HepG2 (cell line): Measurements from ENCODE around the gene HES3. TPM values are rescaled to one million over a fixed set of nuclear protein-coding genes. Genes with fewer than 3 reads are reported as not detected.

Experiments used
- AHR ChIP-seq: IDR thresholded peaks from 2 replicates; pipeline ENCODE4 v1.6.1; 2018; ENCODE audit warnings: missing genetic modification reagents, missing compliant biosample characterization
- FOXC1 ChIP-seq: sonication (generic); formaldehyde crosslinking; IDR thresholded peaks from 2 replicates; pipeline ENCODE4 v1.8.0; 2022; ENCODE audit warnings: mild to moderate bottlenecking, missing genetic modification reagents, borderline replicate concordance
- GATAD1 ChIP-seq: IDR thresholded peaks from 2 replicates; pipeline ENCODE4 v1.6.1; 2016; ENCODE audit warnings: missing genetic modification reagents, missing compliant biosample characterization
- HOXD1 ChIP-seq: sonication (generic); formaldehyde crosslinking; IDR thresholded peaks from 2 replicates; pipeline ENCODE4 v1.5.0; 2020; ENCODE audit warnings: missing genetic modification reagents
- MBD4 ChIP-seq: IDR thresholded peaks from 2 replicates; pipeline ENCODE4 v1.6.1; 2012; ENCODE audit warnings: low read length, inconsistent platforms, borderline replicate concordance
- MTF2 ChIP-seq: sonication (generic); formaldehyde crosslinking; IDR thresholded peaks from 2 replicates; pipeline ENCODE4 v1.5.0; 2020; ENCODE audit warnings: missing genetic modification reagents, borderline replicate concordance
- SALL1 ChIP-seq: sonication (generic); formaldehyde crosslinking; IDR thresholded peaks from 2 replicates; pipeline ENCODE4 v1.8.0; 2022; ENCODE audit warnings: mild to moderate bottlenecking, missing genetic modification reagents
- SP140L ChIP-seq: sonication (generic); formaldehyde crosslinking; IDR thresholded peaks from 2 replicates; pipeline ENCODE4 v1.4.0; 2020; ENCODE audit warnings: missing genetic modification reagents, borderline replicate concordance
- SRY ChIP-seq: sonication (generic); formaldehyde crosslinking; IDR thresholded peaks from 2 replicates; pipeline ENCODE4 v1.8.0; 2022; ENCODE audit warnings: mild to moderate bottlenecking, missing genetic modification reagents
- YY1 ChIP-seq: IDR thresholded peaks from 2 replicates; pipeline ENCODE4 v1.6.1; 2011; ENCODE audit warnings: low read length, low read depth, moderate library complexity, mild to moderate bottlenecking; ENCODE audit not compliant: insufficient read depth, insufficient replicate concordance
- ZNF225 ChIP-seq: sonication (generic); formaldehyde crosslinking; IDR thresholded peaks from 2 replicates; pipeline ENCODE4 v1.4.0; 2020; ENCODE audit warnings: mild to moderate bottlenecking, missing genetic modification reagents
- ZNF30 ChIP-seq: sonication (generic); formaldehyde crosslinking; IDR thresholded peaks from 2 replicates; pipeline ENCODE4 v1.5.0; 2020; ENCODE audit warnings: mild to moderate bottlenecking, missing genetic modification reagents
- ZNF331 ChIP-seq: sonication (generic); formaldehyde crosslinking; IDR thresholded peaks from 2 replicates; pipeline ENCODE4 v1.4.0; 2020; ENCODE audit warnings: missing genetic modification reagents
- ZNF335 ChIP-seq: sonication (generic); formaldehyde crosslinking; IDR thresholded peaks from 2 replicates; pipeline ENCODE4 v1.4.0; 2020; ENCODE audit warnings: missing genetic modification reagents
- ZNF33B ChIP-seq: sonication (generic); formaldehyde crosslinking; IDR thresholded peaks from 2 replicates; pipeline ENCODE4 v1.5.1; 2020; ENCODE audit warnings: mild to moderate bottlenecking, missing genetic modification reagents
- ZNF441 ChIP-seq: sonication (generic); formaldehyde crosslinking; IDR thresholded peaks from 2 replicates; pipeline ENCODE4 v1.7.0; 2021; ENCODE audit warnings: missing genetic modification reagents, borderline replicate concordance
- ZNF543 ChIP-seq: sonication (generic); formaldehyde crosslinking; IDR thresholded peaks from 2 replicates; pipeline ENCODE4 v1.4.0; 2020; ENCODE audit warnings: mild to moderate bottlenecking, missing genetic modification reagents
- ZNF547 ChIP-seq: sonication (generic); formaldehyde crosslinking; IDR thresholded peaks from 2 replicates; pipeline ENCODE4 v1.5.1; 2020; ENCODE audit warnings: mild to moderate bottlenecking, missing genetic modification reagents
- ZNF605 ChIP-seq: sonication (generic); formaldehyde crosslinking; IDR thresholded peaks from 2 replicates; pipeline ENCODE4 v1.8.0; 2022; ENCODE audit warnings: mild to moderate bottlenecking, missing genetic modification reagents
- ZNF619 ChIP-seq: sonication (generic); formaldehyde crosslinking; IDR thresholded peaks from 2 replicates; pipeline ENCODE4 v1.4.0; 2020; ENCODE audit warnings: mild to moderate bottlenecking, missing genetic modification reagents
- ZNF768 ChIP-seq: sonication (generic); formaldehyde crosslinking; IDR thresholded peaks from 2 replicates; pipeline ENCODE4 v1.4.0; 2020; ENCODE audit warnings: missing genetic modification reagents
- ZNF891 ChIP-seq: sonication (generic); formaldehyde crosslinking; IDR thresholded peaks from 2 replicates; pipeline ENCODE4 v1.5.0; 2020; ENCODE audit warnings: mild to moderate bottlenecking, missing genetic modification reagents
- polyA plus RNA-seq, 8 experiments: library from polyadenylated mRNA; depleted of rRNA in 3 of 8; stranded (reverse) in 7 of 8; unstranded in 1 of 8; fragments of >200 nt; fragmentation: Illumina TruSeq in 4 of 8; extraction: Trizol in 4 of 8; gene quantifications; 2 replicates each; pipeline versions ENCODE4 v1.2.1 to v1.2.3, GENCODE V29; 2011 to 2016; ENCODE audit warnings: low read depth in 4 of 8, missing spikeins in 1 of 8, mixed read lengths in 1 of 8; ENCODE audit not compliant: insufficient read depth in 1 of 8
- total RNA-seq, 5 experiments: library from RNA; depleted of rRNA; stranded (reverse); fragments of >200 nt; fragmentation: Illumina TruSeq; extraction: Trizol; gene quantifications; 2 replicates each; pipeline ENCODE4 v1.2.3, GENCODE V29; 2016; ENCODE audit warnings: low read depth in 1 of 5
- TF ChIP-seq, protein P1 (sequence below): sonication (generic); formaldehyde crosslinking; IDR thresholded peaks from 2 replicates; pipeline ENCODE4 v1.5.0; 2020; ENCODE audit warnings: mild to moderate bottlenecking, missing genetic modification reagents
- TF ChIP-seq, protein P2 (sequence below): sonication (generic); formaldehyde crosslinking; conservative IDR thresholded peaks from 2 replicates; pipeline ENCODE4 v1.4.0; 2020; ENCODE audit warnings: missing genetic modification reagents
- TF ChIP-seq, protein P3 (sequence below): sonication (generic); formaldehyde crosslinking; IDR thresholded peaks from 2 replicates; pipeline ENCODE4 v1.8.0; 2022; ENCODE audit warnings: mild to moderate bottlenecking, missing genetic modification reagents; ENCODE audit not compliant: insufficient replicate concordance
- TF ChIP-seq, protein P4 (sequence below): sonication (generic); formaldehyde crosslinking; IDR thresholded peaks from 2 replicates; pipeline ENCODE4 v1.4.0; 2020; ENCODE audit warnings: mild to moderate bottlenecking, missing genetic modification reagents

The HES3 gene
- total and polyA plus RNA-seq, 2 of the 13 experiments (the other 11 are each of a cell fraction or from before 2014, with no cell fraction given): not detected

DNA sequence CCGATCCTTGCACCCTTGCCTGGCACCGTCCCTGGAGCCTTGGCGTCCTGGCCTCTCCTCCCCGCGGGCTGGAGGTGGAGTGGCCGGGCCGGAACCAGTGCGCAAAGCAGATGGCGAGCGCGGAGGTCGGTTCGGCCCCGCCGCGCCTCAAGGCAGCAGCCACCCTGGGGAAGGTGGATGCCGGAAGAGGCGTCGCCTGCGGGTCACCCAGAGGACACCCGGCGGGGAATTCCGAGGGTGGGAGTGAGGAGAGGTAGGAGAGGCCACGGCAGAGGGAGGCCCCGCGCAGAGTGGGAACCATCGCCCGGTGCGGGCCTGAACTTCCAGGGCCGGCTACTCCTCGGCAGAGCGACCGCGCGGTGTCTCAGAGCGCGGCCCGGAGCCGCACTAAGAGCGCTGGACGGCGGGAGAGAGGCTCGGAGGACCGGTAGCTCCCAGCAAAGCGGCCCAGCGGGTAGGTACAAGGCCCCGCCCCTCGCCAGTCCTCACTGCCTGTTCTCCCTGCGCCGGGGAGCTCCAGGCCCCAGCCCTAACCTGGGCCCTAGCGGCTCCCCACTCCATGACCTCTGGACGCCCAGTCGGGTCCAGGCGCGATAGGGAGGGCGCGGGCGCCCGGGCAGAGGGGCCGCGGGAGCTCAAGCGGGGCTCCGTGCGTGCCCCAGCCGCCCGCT lies 38.0 kb upstream of the HES3 start, which contains the start of gene RNF207 (continued):
- 0 out of 2 replicates have a peak, but pooled peaks have one; percentile 33 for TF ChIP-seq ZNF30 (CRISPR knock-in tag)
- TF ChIP-seq ZNF547 (CRISPR knock-in tag): peak; percentile 88
- TF ChIP-seq, protein P1, sequence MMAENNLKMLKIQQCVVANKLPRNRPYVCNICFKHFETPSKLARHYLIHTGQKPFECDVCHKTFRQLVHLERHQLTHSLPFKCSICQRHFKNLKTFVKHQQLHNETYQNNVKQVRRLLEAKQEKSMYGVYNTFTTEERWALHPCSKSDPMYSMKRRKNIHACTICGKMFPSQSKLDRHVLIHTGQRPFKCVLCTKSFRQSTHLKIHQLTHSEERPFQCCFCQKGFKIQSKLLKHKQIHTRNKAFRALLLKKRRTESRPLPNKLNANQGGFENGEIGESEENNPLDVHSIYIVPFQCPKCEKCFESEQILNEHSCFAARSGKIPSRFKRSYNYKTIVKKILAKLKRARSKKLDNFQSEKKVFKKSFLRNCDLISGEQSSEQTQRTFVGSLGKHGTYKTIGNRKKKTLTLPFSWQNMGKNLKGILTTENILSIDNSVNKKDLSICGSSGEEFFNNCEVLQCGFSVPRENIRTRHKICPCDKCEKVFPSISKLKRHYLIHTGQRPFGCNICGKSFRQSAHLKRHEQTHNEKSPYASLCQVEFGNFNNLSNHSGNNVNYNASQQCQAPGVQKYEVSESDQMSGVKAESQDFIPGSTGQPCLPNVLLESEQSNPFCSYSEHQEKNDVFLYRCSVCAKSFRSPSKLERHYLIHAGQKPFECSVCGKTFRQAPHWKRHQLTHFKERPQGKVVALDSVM (CRISPR knock-in tag): peak; percentile 82
- TF ChIP-seq YY1: peak; percentile 50
- 0 out of 2 replicates have a peak, but pooled peaks have one; percentile 28 for TF ChIP-seq ZNF331 (CRISPR knock-in tag)
- peak; percentile 57; the same call in 1 of the 2 replicates for TF ChIP-seq ZNF441
- peak; percentile 91 for TF ChIP-seq FOXC1 (CRISPR knock-in tag)
- 0 out of 2 replicates have a peak, but pooled peaks have one; percentile 21 for TF ChIP-seq AHR (CRISPR knock-in tag)
- peak; percentile 78 for TF ChIP-seq MTF2 (CRISPR knock-in tag)
- peak; percentile 75; the same call in 1 of the 2 replicates for TF ChIP-seq SRY (CRISPR knock-in tag)
- TF ChIP-seq ZNF891 (CRISPR knock-in tag): peak; percentile 66; the same call in 1 of the 2 replicates
- peak; percentile 27; the same call in 1 of the 2 replicates for TF ChIP-seq GATAD1 (CRISPR knock-in tag)
- TF ChIP-seq, protein P2, sequence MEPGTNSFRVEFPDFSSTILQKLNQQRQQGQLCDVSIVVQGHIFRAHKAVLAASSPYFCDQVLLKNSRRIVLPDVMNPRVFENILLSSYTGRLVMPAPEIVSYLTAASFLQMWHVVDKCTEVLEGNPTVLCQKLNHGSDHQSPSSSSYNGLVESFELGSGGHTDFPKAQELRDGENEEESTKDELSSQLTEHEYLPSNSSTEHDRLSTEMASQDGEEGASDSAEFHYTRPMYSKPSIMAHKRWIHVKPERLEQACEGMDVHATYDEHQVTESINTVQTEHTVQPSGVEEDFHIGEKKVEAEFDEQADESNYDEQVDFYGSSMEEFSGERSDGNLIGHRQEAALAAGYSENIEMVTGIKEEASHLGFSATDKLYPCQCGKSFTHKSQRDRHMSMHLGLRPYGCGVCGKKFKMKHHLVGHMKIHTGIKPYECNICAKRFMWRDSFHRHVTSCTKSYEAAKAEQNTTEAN (CRISPR knock-in tag): no peak; the same call in 1 of the 2 replicates
- TF ChIP-seq HOXD1 (CRISPR knock-in tag): peak; percentile 59; the same call in 1 of the 2 replicates
- peak; percentile 50 for TF ChIP-seq ZNF768 (CRISPR knock-in tag)
- TF ChIP-seq ZNF335: peak; percentile 75
- TF ChIP-seq ZNF225 (CRISPR knock-in tag): peak; percentile 53; the same call in 1 of the 2 replicates
- no peak for TF ChIP-seq MBD4
- 0 out of 2 replicates have a peak, but pooled peaks have one; percentile 34 for TF ChIP-seq SP140L (CRISPR knock-in tag)
- peak; percentile 78 for TF ChIP-seq SALL1 (CRISPR knock-in tag)
- TF ChIP-seq ZNF543 (CRISPR knock-in tag): peak; percentile 54; the same call in 1 of the 2 replicates
- peak; percentile 68; the same call in 1 of the 2 replicates for TF ChIP-seq ZNF33B (CRISPR knock-in tag)
- TF ChIP-seq, protein P3, sequence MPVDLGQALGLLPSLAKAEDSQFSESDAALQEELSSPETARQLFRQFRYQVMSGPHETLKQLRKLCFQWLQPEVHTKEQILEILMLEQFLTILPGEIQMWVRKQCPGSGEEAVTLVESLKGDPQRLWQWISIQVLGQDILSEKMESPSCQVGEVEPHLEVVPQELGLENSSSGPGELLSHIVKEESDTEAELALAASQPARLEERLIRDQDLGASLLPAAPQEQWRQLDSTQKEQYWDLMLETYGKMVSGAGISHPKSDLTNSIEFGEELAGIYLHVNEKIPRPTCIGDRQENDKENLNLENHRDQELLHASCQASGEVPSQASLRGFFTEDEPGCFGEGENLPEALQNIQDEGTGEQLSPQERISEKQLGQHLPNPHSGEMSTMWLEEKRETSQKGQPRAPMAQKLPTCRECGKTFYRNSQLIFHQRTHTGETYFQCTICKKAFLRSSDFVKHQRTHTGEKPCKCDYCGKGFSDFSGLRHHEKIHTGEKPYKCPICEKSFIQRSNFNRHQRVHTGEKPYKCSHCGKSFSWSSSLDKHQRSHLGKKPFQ (CRISPR knock-in tag): peak; percentile 46
- peak; percentile 85 for TF ChIP-seq ZNF619 (CRISPR knock-in tag)
- TF ChIP-seq ZNF605 (CRISPR knock-in tag): 0 out of 2 replicates have a peak, but pooled peaks have one; percentile 28
- TF ChIP-seq, protein P4, sequence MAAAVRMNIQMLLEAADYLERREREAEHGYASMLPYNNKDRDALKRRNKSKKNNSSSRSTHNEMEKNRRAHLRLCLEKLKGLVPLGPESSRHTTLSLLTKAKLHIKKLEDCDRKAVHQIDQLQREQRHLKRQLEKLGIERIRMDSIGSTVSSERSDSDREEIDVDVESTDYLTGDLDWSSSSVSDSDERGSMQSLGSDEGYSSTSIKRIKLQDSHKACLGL (CRISPR knock-in tag): peak; percentile 87
